Fibroblast of upper back skin (primary cell): ENCODE data around the gene UGT1A9.

Source experiments
- DNase-seq: peaks from one replicate; pipeline ENCODE4 v3.0.0-alpha.2; 2013

UGT1A9 gene

DNA sequence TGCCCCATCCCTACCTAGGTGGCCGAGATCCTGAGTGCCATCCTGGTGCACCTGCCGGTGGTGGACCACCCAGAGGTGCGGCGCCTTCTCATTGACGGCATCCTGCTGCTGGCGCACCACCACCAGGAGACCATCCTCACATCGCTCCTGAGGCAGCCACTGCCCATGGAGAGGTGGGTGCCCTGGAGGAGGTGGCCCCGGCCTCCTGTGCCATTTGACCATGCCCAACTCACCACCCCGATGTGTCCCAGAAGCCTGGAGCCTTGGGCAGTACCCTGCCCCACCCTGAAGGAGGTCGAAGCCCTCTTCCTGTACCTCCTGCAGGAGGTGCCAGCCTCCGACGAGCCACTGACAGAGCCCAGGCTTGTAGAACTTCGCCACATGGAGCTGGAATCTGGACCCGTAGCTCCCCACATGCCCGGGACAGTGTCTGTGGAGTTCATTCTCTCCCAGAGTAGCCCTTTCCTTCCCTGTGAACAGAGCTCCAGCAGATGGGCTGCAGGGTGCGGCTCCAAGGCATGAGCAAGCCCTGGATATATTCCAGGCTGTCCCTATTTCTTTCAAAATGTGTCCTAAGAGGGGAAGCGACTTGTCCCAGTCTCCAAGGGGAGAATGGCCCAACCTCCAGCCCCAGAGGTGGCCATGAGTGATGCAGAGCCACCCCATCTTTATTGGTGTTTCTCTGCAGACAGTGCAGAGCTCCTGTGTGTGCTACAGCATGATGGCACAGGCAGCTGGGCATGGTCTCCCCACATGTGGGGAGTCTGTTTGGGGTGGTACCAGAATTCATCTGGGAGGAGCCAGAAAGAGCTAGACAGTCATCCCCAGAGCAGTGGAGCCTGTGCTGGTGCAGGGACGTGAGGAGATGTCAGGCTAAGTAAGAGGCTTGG, 148.4 kb downstream of the UGT1A9 start:
- DNase-seq, result no peak

DNA sequence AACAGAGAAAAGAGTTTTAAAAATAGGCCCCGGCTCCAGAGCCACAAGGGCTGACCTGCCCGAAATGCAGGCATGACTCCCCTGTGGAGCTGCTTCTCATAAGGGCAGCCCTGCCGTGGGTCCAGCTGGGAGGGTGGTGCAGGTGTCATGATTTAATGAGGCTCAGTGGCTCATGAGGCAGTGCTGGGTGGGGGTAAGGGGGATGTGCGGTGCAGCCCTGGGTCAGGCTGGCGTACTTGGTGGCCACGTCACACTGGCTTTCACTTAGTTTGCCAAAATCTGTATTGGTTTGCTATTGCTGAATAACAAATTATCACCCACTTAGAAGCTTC, 149.0 kb downstream of the UGT1A9 start:
- DNase-seq, result no peak

DNA sequence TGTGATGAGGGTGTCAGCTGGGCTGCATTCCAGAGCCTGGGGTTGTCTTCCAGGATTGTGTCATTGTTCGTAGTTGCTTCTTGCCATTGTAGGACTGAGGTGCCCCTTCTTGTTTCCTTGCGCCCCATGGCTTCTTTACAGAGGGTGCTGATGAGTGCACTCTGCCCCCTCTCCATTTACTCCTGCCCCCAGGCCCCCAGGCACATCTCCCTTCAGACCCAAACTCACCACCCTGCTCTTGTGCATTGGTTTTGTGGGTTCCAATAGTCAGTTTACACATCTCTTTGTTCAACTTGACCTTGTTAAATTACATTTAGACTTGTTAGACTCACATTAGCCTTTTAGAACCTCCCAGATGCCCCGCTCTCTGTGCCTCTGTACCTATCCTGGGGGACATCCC, 149.5 kb downstream of the UGT1A9 start:
- no peak for DNase-seq

DNA sequence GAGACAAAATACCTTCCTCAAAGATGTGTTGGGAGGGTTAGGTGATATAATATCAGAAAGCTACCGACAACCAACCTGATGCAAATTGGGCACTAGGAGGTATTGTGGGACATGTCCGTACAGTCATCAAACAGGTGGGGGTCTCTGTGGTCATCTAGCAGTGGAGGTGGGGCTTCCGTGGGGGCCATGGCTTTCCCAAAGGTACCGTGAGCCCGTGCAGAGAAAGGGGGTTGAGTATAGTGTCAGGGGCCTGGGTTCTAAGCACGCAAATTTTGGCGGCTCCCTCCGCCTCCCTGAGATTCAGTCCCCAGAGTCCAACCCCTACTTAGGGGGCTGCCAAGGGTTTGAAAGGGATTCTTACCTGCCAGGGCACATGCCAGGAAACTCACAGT, 150.0 kb downstream of the UGT1A9 start:
- DNase-seq, result no peak

DNA sequence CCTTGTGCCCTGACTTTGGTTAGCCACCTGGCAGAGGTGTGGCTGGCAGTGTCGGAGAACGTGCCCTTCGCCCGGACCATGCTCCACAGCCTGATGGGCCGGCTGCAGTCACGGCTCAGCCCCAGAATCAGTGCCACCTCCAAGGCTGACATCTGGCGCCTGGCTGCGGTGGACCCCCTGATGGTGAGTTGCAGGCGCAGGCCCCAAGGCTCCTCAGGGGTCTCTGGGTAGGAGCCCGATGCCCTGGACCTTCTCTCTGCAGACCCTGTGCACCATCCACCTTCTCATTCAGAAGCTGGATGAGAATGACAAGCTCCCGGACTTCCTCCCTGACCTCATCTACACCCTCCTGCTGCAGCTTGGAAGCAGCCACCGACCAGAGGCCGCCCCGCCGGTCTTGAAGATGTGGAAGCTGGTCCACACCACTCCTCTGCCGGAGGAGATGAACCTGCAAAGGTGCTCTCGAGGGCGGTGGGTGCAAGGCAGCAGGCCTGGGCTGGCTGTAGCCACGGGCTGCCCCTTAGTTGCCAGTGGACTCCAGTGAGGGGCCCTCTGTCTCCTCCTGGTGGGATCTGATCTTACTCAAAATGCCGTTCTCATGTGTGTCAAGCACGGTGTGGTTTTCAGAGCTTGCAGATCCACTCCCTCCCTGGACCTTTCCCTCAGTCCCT, 150.5 kb downstream of the UGT1A9 start:
- DNase-seq, result no peak
